ENCODE data around the gene RXRG.

- TF ChIP-seq CTCF (IDR thresholded peaks at IDR 0.05) (no peak), POLR2A (IDR thresholded peaks at IDR 0.05) (no peak)
Observed at GRCh38 chr1:165402517-165403111, 42.3 kb downstream of the RXRG start.

Measured in adrenal gland (tissue), 5 donors.